HepG2 (cell line): ENCODE data around the gene FAM131C.

ENCODE experiments used
- NFYB ChIP-seq: sonication (generic); formaldehyde crosslinking; IDR thresholded peaks from 2 replicates; pipeline ENCODE4 v1.4.0; 2020; ENCODE audit warnings: missing genetic modification reagents
- POLR2AphosphoS5 ChIP-seq: IDR thresholded peaks from 2 replicates; pipeline ENCODE4 v1.6.1; 2012; ENCODE audit warnings: low read depth, low read length
- THAP7 ChIP-seq: sonication (generic); formaldehyde crosslinking; IDR thresholded peaks from 2 replicates; pipeline ENCODE4 v1.8.1; 2023; ENCODE audit warnings: mild to moderate bottlenecking, missing genetic modification reagents
- ZNF263 ChIP-seq: sonication (generic); formaldehyde crosslinking; IDR thresholded peaks from 2 replicates; pipeline ENCODE4 v1.4.0; 2020; ENCODE audit warnings: missing genetic modification reagents
- ZNF569 ChIP-seq: sonication (generic); formaldehyde crosslinking; IDR thresholded peaks from 2 replicates; pipeline ENCODE4 v1.5.0; 2020; ENCODE audit warnings: mild to moderate bottlenecking, missing genetic modification reagents, moderate library complexity, borderline replicate concordance
- ZNF678 ChIP-seq: sonication (generic); formaldehyde crosslinking; IDR thresholded peaks from 2 replicates; pipeline ENCODE4 v1.4.0; 2020; ENCODE audit warnings: mild to moderate bottlenecking, missing genetic modification reagents
- TF ChIP-seq, protein P1 (sequence below): sonication (generic); formaldehyde crosslinking; IDR thresholded peaks from 2 replicates; pipeline ENCODE4 v1.5.0; 2020; ENCODE audit warnings: mild to moderate bottlenecking, missing genetic modification reagents, moderate library complexity

DNA sequence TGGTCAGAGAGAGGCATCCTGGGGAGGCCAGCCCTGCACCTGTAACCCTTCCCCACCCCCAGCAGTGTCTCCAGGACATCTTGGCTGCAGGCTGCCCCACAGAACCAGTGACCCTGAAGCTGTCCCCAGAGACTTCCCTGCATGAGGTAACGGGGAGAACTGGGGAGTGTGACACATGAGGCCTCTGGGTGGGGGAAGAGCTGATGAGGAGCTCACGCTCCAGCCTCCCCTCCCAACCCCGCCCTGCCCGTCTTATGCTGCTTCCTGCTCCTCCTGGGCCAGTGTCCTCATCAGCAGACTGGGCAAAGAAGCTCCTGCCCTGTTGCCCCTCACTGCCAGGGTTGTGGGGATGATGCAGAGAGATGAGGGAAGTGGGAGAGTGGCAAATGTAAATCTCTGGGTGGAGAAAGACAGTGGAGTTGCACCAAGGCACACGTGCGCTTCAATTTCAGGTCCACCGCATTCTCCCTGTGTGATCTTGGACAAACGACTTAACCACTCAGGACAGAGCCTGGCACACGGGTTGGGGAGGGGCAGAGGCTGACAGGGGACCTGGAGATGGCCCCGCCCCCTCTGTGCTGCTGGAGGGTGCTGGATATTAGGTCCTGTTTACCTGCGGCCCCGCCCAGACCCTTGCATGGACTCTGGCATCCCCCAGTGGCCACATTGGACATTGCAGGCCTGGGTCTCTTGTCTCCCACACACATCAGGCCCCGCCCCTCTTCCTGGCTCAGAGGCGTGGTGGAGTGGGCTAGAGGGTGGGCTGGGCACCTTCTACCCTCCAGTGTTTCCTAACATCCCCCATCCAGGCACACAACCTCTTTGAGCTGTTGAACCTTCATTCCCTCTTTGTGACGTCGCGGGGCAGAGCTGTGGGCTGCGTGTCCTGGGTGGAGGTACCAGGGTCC is 17.6 kb downstream of the FAM131C start:
- no peak for TF ChIP-seq POLR2AphosphoS5
- TF ChIP-seq, protein P1, sequence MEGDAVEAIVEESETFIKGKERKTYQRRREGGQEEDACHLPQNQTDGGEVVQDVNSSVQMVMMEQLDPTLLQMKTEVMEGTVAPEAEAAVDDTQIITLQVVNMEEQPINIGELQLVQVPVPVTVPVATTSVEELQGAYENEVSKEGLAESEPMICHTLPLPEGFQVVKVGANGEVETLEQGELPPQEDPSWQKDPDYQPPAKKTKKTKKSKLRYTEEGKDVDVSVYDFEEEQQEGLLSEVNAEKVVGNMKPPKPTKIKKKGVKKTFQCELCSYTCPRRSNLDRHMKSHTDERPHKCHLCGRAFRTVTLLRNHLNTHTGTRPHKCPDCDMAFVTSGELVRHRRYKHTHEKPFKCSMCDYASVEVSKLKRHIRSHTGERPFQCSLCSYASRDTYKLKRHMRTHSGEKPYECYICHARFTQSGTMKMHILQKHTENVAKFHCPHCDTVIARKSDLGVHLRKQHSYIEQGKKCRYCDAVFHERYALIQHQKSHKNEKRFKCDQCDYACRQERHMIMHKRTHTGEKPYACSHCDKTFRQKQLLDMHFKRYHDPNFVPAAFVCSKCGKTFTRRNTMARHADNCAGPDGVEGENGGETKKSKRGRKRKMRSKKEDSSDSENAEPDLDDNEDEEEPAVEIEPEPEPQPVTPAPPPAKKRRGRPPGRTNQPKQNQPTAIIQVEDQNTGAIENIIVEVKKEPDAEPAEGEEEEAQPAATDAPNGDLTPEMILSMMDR (CRISPR knock-in tag) = peak; percentile 85
- no peak for TF ChIP-seq ZNF569 (CRISPR knock-in tag)
- TF ChIP-seq ZNF263 = no peak
- TF ChIP-seq NFYB (CRISPR knock-in tag) = no peak
- TF ChIP-seq ZNF678 (CRISPR knock-in tag) = no peak
- no peak for TF ChIP-seq THAP7 (CRISPR knock-in tag)
